ENCODE results near the gene SPDEF. TPM values are rescaled to one million over a fixed set of nuclear protein-coding genes. Genes with fewer than 3 reads are reported as not detected.

Gene SPDEF
- total RNA-seq, 2 experiments from 2014 or later, result 0.13 TPM; not detected in 1

GRCh38 chr6:34549026-34549803 lies 6.9 kb downstream of the SPDEF start:
- no peaks in the 10 kb centered on the region for H3K9me3 Mint-ChIP-seq (ENCODE audit: insufficient read depth)
- no peaks in the 10 kb centered on the region for H3K36me3 Mint-ChIP-seq (ENCODE audit: low read depth)
- H3K27ac Mint-ChIP-seq, result no peak overlapping the region
- no peak overlapping the region for H3K4me3 Mint-ChIP-seq
- ChIA-PET POLR2A (no interaction called here), CTCF (interaction anchor here (0.8 kb wide), 1 partner anchor 23 kb away, joined by 3 read pairs; no protein-coding TSS in a partner anchor)
- peaks cover 4% of the 10 kb centered on the region for H3K4me1 Mint-ChIP-seq (ENCODE audit: low read depth)
- DNase-seq (no peak), ATAC-seq (no peak)
- H3K27me3 Mint-ChIP-seq (ENCODE audit: low read depth), result no peaks in the 10 kb centered on the region

DNA sequence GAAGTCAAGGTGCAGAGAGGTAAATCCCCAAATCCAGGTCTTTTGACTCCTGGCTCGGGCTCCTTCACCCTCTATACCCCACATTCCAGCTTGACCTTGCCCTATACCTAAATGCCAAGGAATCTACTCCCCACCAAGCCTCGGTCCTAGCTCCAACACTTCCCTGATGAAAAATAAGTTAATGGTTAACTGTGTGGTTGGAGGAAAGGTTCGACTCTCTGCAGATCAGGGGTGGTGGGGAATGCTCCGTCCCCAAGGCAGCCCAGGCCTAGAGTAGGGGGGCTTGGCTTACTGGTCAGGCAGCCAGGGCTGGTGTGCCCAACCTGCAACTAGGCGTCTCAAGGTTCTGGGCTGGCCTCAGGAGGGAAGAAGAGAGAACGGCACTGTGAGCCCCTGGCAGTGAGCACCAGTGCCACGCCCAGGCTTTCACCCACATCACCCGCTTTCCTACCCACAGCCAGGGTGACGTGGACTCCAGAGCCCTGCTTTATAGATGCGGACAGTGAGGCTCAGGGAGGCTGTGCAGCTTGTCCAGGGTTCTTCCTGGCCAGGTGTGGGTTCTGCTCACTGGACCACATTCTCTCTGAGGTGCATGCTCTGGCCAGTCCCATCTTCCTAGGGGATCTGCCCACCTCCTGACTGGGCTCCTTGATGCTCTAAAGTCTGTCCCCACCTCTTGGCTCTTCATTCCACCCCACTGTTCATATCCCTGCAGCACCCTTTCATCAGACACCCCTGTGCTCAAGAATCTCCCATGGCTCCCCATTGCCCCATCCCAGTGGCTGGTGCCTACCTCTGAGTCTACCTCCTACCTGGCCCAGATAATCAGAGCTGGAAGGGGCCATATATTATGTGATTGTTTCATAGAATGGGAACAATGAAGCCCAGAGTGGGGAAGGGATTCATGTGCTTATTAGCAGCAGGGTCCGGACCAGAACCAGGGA lies 8.2 kb downstream of the SPDEF start:
- H3K36me3 Mint-ChIP-seq (ENCODE audit: low read depth), result no peaks in the 10 kb centered on the region
- H3K4me3 Mint-ChIP-seq, result no peak overlapping the region
- H3K9me3 Mint-ChIP-seq (ENCODE audit: insufficient read depth), result no peaks in the 10 kb centered on the region
- no peak for DNase-seq
- POLR2A ChIA-PET, result interaction anchor here (0.6 kb wide), 1 partner anchor 460 kb away, joined by 3 read pairs; no protein-coding TSS in a partner anchor
- no peak overlapping the region for H3K27ac Mint-ChIP-seq
- CTCF ChIA-PET, result no interaction called here
- H3K4me1 Mint-ChIP-seq (ENCODE audit: low read depth), result no peaks in the 10 kb centered on the region
- no peak for ATAC-seq
- no peaks in the 10 kb centered on the region for H3K27me3 Mint-ChIP-seq (ENCODE audit: low read depth)

- DNase-seq, result no peak
- ChIA-PET POLR2A (no interaction called here), CTCF (no interaction called here)
- no peaks in the 10 kb centered on the region for H3K27me3 Mint-ChIP-seq (ENCODE audit: low read depth)
- H3K4me3 Mint-ChIP-seq, result no peak overlapping the region
- H3K36me3 Mint-ChIP-seq (ENCODE audit: low read depth), result no peaks in the 10 kb centered on the region
- no peak for ATAC-seq
- H3K27ac Mint-ChIP-seq, result no peak overlapping the region
- no peaks in the 10 kb centered on the region for H3K4me1 Mint-ChIP-seq (ENCODE audit: low read depth)
- no peaks in the 10 kb centered on the region for H3K9me3 Mint-ChIP-seq (ENCODE audit: insufficient read depth)
Observed at GRCh38 chr6:34546551-34547321, 9.4 kb downstream of the SPDEF start.

DNA sequence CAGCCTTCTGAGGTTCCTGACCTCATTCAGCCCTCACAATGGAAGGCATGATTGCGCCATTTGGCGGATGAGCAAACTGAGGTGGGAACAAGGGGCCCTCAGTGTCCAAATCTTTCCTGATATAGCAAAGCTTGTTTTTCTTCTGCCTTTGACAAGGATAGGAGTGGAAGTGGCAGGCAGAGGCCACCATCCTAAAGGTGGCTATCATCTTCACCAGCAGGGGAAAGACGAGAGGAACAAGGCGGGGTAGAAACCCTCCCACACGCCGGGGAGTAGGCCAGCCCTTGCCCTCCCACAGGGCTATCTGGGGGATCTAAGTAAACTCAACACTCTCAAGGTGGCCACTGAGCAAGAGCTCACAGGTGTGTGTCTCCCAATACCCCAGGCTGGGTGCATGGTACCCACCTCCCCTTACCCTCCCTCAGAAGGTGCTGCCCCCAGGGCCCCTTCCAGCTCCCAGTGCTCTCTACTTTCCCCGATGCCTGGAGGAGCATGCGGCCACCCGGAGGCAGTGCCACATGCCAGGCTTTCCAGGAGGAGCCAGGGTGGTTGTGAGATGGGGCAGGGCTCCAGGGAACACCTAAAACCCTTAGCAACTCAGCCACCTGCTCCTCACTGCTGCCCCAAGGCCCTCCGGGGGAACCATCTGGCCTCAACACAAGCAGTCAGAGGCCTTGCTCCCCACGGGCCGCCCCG lies 11.2 kb downstream of the SPDEF start:
- Mint-ChIP-seq H3K27me3 (ENCODE audit: low read depth) (no peaks in the 10 kb centered on the region), H3K4me3 (no peak overlapping the region), H3K9me3 (ENCODE audit: insufficient read depth) (no peaks in the 10 kb centered on the region), H3K36me3 (ENCODE audit: low read depth) (no peaks in the 10 kb centered on the region), H3K4me1 (ENCODE audit: low read depth) (no peaks in the 10 kb centered on the region), H3K27ac (no peak overlapping the region)
- no peak for DNase-seq
- ChIA-PET CTCF (interaction anchor here (1.0 kb wide), 1 partner anchor 64 kb away, joined by 3 read pairs; no protein-coding TSS in a partner anchor), POLR2A (no interaction called here)
- ATAC-seq, result no peak

GRCh38 chr6:34544052-34544604 lies 12.0 kb downstream of the SPDEF start:
- ChIA-PET CTCF (interaction anchor here (1.0 kb wide), 1 partner anchor 65 kb away, joined by 3 read pairs; no protein-coding TSS in a partner anchor), POLR2A (no interaction called here)
- Mint-ChIP-seq H3K27me3 (ENCODE audit: low read depth) (no peaks in the 10 kb centered on the region), H3K4me3 (no peak overlapping the region), H3K27ac (no peak overlapping the region), H3K4me1 (ENCODE audit: low read depth) (no peaks in the 10 kb centered on the region), H3K9me3 (ENCODE audit: insufficient read depth) (no peaks in the 10 kb centered on the region), H3K36me3 (ENCODE audit: low read depth) (no peaks in the 10 kb centered on the region)
- ATAC-seq (no peak), DNase-seq (no peak)

DNA sequence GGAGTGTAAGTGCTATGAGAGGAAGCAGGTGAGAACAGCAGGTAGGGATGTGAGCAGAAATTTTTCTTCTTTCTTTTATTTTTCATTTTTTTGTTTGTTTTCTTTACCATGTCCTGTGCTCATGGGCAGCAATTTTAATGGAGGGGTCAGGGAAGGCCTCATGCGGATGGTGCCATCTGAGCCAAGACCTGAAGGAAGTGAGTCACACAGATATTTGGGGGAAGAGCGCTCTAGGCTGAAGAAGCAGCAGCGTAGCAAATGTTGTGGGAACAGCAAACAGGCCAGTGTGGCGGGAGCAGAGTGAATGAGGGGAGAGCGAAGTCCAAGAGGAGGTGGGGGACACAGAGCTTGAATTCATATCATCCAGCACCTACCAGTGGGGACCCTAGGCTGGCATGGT lies 12.7 kb downstream of the SPDEF start:
- H3K4me1 Mint-ChIP-seq (ENCODE audit: low read depth), result no peaks in the 10 kb centered on the region

DNA sequence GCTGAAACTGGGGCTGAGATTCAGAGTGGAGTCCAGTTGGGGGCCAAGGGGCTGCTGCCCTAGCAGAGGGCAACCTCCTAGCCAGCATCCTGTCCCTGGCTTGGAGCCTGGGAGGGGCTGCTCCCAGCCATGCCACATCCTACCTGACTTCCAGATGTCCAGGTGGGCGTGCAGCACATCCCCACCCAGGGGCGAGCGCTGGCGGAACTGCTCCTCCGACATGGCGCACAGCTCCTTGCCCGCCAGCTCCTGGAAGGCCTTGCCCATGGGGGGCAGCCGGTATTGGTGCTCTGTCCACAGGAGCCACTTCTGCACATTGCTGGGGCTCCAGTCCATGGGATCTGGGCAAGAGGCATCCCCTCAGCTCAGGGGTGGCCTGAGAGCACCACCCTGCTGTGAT lies 15.3 kb downstream of the SPDEF start:
- H3K27me3 Mint-ChIP-seq (ENCODE audit: low read depth), result no peaks in the 10 kb centered on the region
- H3K36me3 Mint-ChIP-seq (ENCODE audit: low read depth), result no peaks in the 10 kb centered on the region
- ATAC-seq (no peak), DNase-seq (no peak)
- H3K4me3 Mint-ChIP-seq, result no peak overlapping the region
- no peaks in the 10 kb centered on the region for H3K9me3 Mint-ChIP-seq (ENCODE audit: insufficient read depth)
- POLR2A ChIA-PET, result interaction anchor here (0.7 kb wide), 1 partner anchor 471 kb away, joined by 4 read pairs; no protein-coding TSS in a partner anchor
- no peak overlapping the region for H3K27ac Mint-ChIP-seq
- CTCF ChIA-PET, result no interaction called here
- no peaks in the 10 kb centered on the region for H3K4me1 Mint-ChIP-seq (ENCODE audit: low read depth)

More for the DNA sequence above, 12.7 kb downstream of the SPDEF start:
- no peaks in the 10 kb centered on the region for H3K36me3 Mint-ChIP-seq (ENCODE audit: low read depth)
- ATAC-seq, result no peak
- DNase-seq, result no peak
- ChIA-PET POLR2A (no interaction called here), CTCF (no interaction called here)
- H3K27me3 Mint-ChIP-seq (ENCODE audit: low read depth), result no peaks in the 10 kb centered on the region
- no peaks in the 10 kb centered on the region for H3K9me3 Mint-ChIP-seq (ENCODE audit: insufficient read depth)
- H3K27ac Mint-ChIP-seq, result no peak overlapping the region
- no peak overlapping the region for H3K4me3 Mint-ChIP-seq

DNA sequence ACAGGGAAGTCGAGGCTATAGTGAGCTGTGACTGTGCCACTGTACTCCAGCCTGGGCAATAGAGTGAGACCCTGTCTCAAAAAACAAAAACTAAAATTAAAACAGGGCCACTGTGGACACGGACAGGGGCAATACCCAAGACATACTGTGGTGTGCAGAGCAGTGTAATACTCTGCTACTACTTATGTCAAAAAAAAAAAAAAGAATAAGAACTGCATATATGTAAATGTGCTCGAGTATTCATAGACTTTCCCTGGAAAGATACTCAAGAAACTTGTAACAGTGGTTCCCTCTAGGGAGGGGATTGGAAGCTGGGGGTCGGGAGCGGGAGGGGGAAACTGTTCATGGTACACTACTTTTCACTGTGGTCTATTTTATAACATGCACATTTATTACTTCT lies 15.9 kb downstream of the SPDEF start:
- DNase-seq (no peak), ATAC-seq (no peak)
- ChIA-PET CTCF (no interaction called here), POLR2A (interaction anchor here (0.7 kb wide), 1 partner anchor 472 kb away, joined by 4 read pairs; no protein-coding TSS in a partner anchor)
- no peaks in the 10 kb centered on the region for H3K27me3 Mint-ChIP-seq (ENCODE audit: low read depth)
- no peak overlapping the region for H3K27ac Mint-ChIP-seq
- H3K4me3 Mint-ChIP-seq, result no peak overlapping the region
- H3K9me3 Mint-ChIP-seq (ENCODE audit: insufficient read depth), result no peaks in the 10 kb centered on the region
- no peaks in the 10 kb centered on the region for H3K4me1 Mint-ChIP-seq (ENCODE audit: low read depth)
- no peaks in the 10 kb centered on the region for H3K36me3 Mint-ChIP-seq (ENCODE audit: low read depth)

- ChIA-PET POLR2A (no interaction called here), CTCF (no interaction called here)
- no peak for DNase-seq
- no peaks in the 10 kb centered on the region for H3K36me3 Mint-ChIP-seq (ENCODE audit: low read depth)
- no peak overlapping the region for H3K4me3 Mint-ChIP-seq
- H3K27ac Mint-ChIP-seq, result no peak overlapping the region
- H3K9me3 Mint-ChIP-seq (ENCODE audit: insufficient read depth), result no peaks in the 10 kb centered on the region
- no peak for ATAC-seq
- no peaks in the 10 kb centered on the region for H3K4me1 Mint-ChIP-seq (ENCODE audit: low read depth)
- H3K27me3 Mint-ChIP-seq (ENCODE audit: low read depth), result no peaks in the 10 kb centered on the region
Observed at GRCh38 chr6:34539181-34539580, 16.9 kb downstream of the SPDEF start.

DNA sequence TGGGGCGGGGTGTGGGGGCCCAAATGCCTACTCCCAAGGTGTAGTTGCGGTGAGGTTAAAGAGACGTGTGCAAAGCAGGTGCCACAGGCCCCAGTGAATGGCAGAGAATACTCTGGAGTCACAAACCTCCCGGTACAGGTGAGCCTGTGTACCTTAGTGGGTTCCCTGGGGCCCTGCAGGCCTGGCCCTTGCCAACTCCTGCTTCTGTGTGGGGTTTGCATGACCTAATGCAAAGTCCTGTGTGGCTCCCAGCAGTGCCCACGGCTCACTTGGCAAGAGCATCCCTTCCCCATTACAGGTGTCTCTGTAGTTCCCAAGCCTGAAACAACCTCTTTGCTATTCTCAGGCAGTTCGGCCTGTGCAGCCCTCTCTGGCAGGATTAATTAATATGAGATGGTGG lies 17.5 kb downstream of the SPDEF start:
- ChIA-PET CTCF (no interaction called here), POLR2A (no interaction called here)
- ATAC-seq (no peak), DNase-seq (no peak)
- Mint-ChIP-seq H3K9me3 (ENCODE audit: insufficient read depth) (no peaks in the 10 kb centered on the region), H3K4me1 (ENCODE audit: low read depth) (no peaks in the 10 kb centered on the region), H3K27ac (no peak overlapping the region), H3K36me3 (ENCODE audit: low read depth) (no peaks in the 10 kb centered on the region), H3K4me3 (no peak overlapping the region), H3K27me3 (ENCODE audit: low read depth) (no peaks in the 10 kb centered on the region)

- ChIA-PET CTCF (no interaction called here), POLR2A (no interaction called here)
- DNase-seq (no peak), ATAC-seq (no peak)
- H3K36me3 Mint-ChIP-seq (ENCODE audit: low read depth), result no peaks in the 10 kb centered on the region
- no peak overlapping the region for H3K27ac Mint-ChIP-seq
- H3K27me3 Mint-ChIP-seq (ENCODE audit: low read depth), result no peaks in the 10 kb centered on the region
- H3K4me1 Mint-ChIP-seq (ENCODE audit: low read depth), result no peaks in the 10 kb centered on the region
- no peak overlapping the region for H3K4me3 Mint-ChIP-seq
- no peaks in the 10 kb centered on the region for H3K9me3 Mint-ChIP-seq (ENCODE audit: insufficient read depth)
Observed at GRCh38 chr6:34537922-34538550, 18.1 kb downstream of the SPDEF start.

All from activated CD8-positive, alpha-beta T cell treated with anti-CD3 and anti-CD28 coated beads, Interleukin-2, amount 10 ng/mL, durations not matched to agents 7 days and 5 days (primary cell).